K562 (cell line): ENCODE measurements around the gene ITPR1.

ENCODE experiments used
- CC2D1A ChIP-seq: fragments of 450-650 bp; IDR thresholded peaks from 2 replicates; pipeline ENCODE4 v1.6.1; 2017; ENCODE audit warnings: mild to moderate bottlenecking
- HNRNPK ChIP-seq: fragments of 200-400 bp; formaldehyde crosslinking; IDR thresholded peaks from one replicate; pipeline ENCODE4 v1.6.1; 2018; ENCODE audit warnings: mild to moderate bottlenecking, low read depth, low read length; ENCODE audit not compliant: poor library complexity, severe bottlenecking
- MLX ChIP-seq, 2 experiments: fragments of 450-650 bp in 1 of 2; sonication (generic) in 1 of 2; formaldehyde crosslinking; conservative IDR thresholded peaks; 2 replicates each; pipeline versions ENCODE4 v1.4.0 to v1.8.1; 2020 to 2022; ENCODE audit warnings: mild to moderate bottlenecking in 1 of 2, missing genetic modification reagents in 1 of 2
- PCBP2 ChIP-seq: fragments of 200-400 bp; formaldehyde crosslinking; IDR thresholded peaks from 2 replicates; pipeline ENCODE4 v1.6.1; 2018; ENCODE audit warnings: low read length, low read depth, mild to moderate bottlenecking, moderate library complexity; ENCODE audit not compliant: poor library complexity, severe bottlenecking
- POLR2AphosphoS5 ChIP-seq: IDR thresholded peaks from 2 replicates; pipeline ENCODE4 v1.6.1; 2011; ENCODE audit warnings: mild to moderate bottlenecking, low read depth, low read length, moderate library complexity; ENCODE audit not compliant: control insufficient read depth, insufficient read depth
- TF ChIP-seq, protein P1 (sequence below), 3 experiments: IDR thresholded peaks in 2 of 3; conservative IDR thresholded peaks in 1 of 3; 2 replicates each; pipeline ENCODE4 v1.5.1; 2011 to 2012; ENCODE audit warnings: low read length in 3 of 3, mild to moderate bottlenecking in 3 of 3, control low read depth in 2 of 3, improper control_type of control experiment in 1 of 3, inconsistent platforms in 1 of 3, low read depth in 1 of 3, mixed read lengths in 1 of 3, moderate library complexity in 1 of 3; ENCODE audit not compliant: insufficient read depth in 2 of 3

- TF ChIP-seq MLX (CRISPR knock-in tag; conservative IDR thresholded peaks at IDR 0.05): no peak
- TF ChIP-seq, protein P1, sequence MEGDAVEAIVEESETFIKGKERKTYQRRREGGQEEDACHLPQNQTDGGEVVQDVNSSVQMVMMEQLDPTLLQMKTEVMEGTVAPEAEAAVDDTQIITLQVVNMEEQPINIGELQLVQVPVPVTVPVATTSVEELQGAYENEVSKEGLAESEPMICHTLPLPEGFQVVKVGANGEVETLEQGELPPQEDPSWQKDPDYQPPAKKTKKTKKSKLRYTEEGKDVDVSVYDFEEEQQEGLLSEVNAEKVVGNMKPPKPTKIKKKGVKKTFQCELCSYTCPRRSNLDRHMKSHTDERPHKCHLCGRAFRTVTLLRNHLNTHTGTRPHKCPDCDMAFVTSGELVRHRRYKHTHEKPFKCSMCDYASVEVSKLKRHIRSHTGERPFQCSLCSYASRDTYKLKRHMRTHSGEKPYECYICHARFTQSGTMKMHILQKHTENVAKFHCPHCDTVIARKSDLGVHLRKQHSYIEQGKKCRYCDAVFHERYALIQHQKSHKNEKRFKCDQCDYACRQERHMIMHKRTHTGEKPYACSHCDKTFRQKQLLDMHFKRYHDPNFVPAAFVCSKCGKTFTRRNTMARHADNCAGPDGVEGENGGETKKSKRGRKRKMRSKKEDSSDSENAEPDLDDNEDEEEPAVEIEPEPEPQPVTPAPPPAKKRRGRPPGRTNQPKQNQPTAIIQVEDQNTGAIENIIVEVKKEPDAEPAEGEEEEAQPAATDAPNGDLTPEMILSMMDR (IDR thresholded peaks at IDR 0.05 in 2 of 3, conservative IDR thresholded peaks at IDR 0.05 in 1 of 3; ENCODE audit: insufficient read depth in 2 of 3, low read depth in 1 of 3, low read length in 3 of 3): no peak
- TF ChIP-seq POLR2AphosphoS5: no peak
- TF ChIP-seq PCBP2: no peak
- no peak for TF ChIP-seq CC2D1A
- TF ChIP-seq HNRNPK: no peak
Observed at GRCh38 chr3:4806535-4807108, 313.5 kb downstream of the ITPR1 start.
